A673 (cell line): Measurements from ENCODE around the gene MID1. TPM values are rescaled to one million over a fixed set of nuclear protein-coding genes. Genes with fewer than 3 reads are reported as not detected.

Experiments
- BruUV-seq: library from RNA; stranded (reverse); fragments of 400-500 nt; replicated peaks from 2 replicates; lab custom pipeline; 2021; lab: Mats Ljungman, UMichigan
- CTCF ChIA-PET: fragments of 300-600 bp; sonication (Branson Sonifier 250); formaldehyde crosslinking; loops from one replicate; lab custom pipeline; 2022; ENCODE audit warnings: antibody characterized with exemption; lab: Charles Lee
- POLR2A ChIA-PET: fragments of 300-600 bp; sonication (Branson Sonifier 250); formaldehyde crosslinking; loops from one replicate; lab custom pipeline; 2022; ENCODE audit warnings: antibody characterized with exemption; ENCODE audit not compliant: low non-redundant PET; lab: Charles Lee
- DNase-seq: peaks from one replicate; pipeline ENCODE4 v3.0.0-alpha.2; 2015; ENCODE audit warnings: low spot score
- H3K27ac ChIP-seq: fragments of 200-600 bp; sonication (generic); 2 replicates; pipeline ENCODE4 v1.5.1; 2016; ENCODE audit warnings: mixed run types, low read depth, mild to moderate bottlenecking, mixed read lengths, antibody characterized with exemption, low read length; ENCODE audit not compliant: poor library complexity, severe bottlenecking
- H3K27me3 ChIP-seq: fragments of 200-600 bp; sonication (generic); replicated peaks from 2 replicates; pipeline ENCODE4 v1.6.1; 2017; ENCODE audit warnings: mixed run types, low read depth, mild to moderate bottlenecking, mixed read lengths, antibody characterized with exemption, low read length; ENCODE audit not compliant: insufficient read depth, poor library complexity
- H3K36me3 ChIP-seq: fragments of 200-600 bp; sonication (generic); 2 replicates; pipeline ENCODE4 v1.6.1; 2016; ENCODE audit warnings: mixed run types, mild to moderate bottlenecking, mixed read lengths, antibody characterized with exemption, low read length; ENCODE audit not compliant: insufficient read depth, poor library complexity, severe bottlenecking
- H3K4me1 ChIP-seq: fragments of 200-600 bp; sonication (generic); 2 replicates; pipeline ENCODE4 v1.6.1; 2017; ENCODE audit warnings: mixed run types, mild to moderate bottlenecking, mixed read lengths, antibody characterized with exemption, low read length; ENCODE audit not compliant: insufficient read depth, poor library complexity, severe bottlenecking
- H3K4me3 ChIP-seq: fragments of 200-600 bp; sonication (generic); 2 replicates; pipeline ENCODE4 v1.5.1; 2016; ENCODE audit warnings: low read depth, mixed run types, mild to moderate bottlenecking, mixed read lengths, low read length; ENCODE audit not compliant: poor library complexity, severe bottlenecking
- H3K9me3 ChIP-seq: fragments of 200-600 bp; sonication (generic); 2 replicates; pipeline ENCODE4 v1.6.1; 2016; ENCODE audit warnings: mixed run types, low read depth, mild to moderate bottlenecking, mixed read lengths, antibody characterized with exemption, low read length; ENCODE audit not compliant: poor library complexity, severe bottlenecking
- EZH2 ChIP-seq: fragments of 200-600 bp; sonication (generic); IDR thresholded peaks from 2 replicates; pipeline ENCODE4 v1.6.1; 2017; ENCODE audit warnings: borderline replicate concordance, low read depth, mild to moderate bottlenecking, mixed read lengths, antibody characterized with exemption, low read length; ENCODE audit not compliant: poor library complexity, severe bottlenecking
- intact Hi-C: fragments of 100-400 bp; cut with micrococcal nuclease; formaldehyde crosslinking; loops from one replicate; pipeline ENCODE4 v1.10.0; 2022; ENCODE audit not compliant: unreplicated experiment
- total RNA-seq: library from RNA; stranded (reverse); gene quantifications from 2 replicates; pipeline ENCODE4 v1.2.3, GENCODE V29; 2021
- TF ChIP-seq, protein P1 (sequence below): fragments of 300-800, 200-600 bp; sonication (generic); conservative IDR thresholded peaks from 2 replicates; pipeline ENCODE4 v1.5.1; 2017; ENCODE audit warnings: low read depth, mild to moderate bottlenecking, antibody characterized with exemption, low read length, moderate library complexity, mixed read lengths

Gene MID1
- total RNA-seq, 1 experiment from 2014 or later: 7.0 TPM

DNA sequence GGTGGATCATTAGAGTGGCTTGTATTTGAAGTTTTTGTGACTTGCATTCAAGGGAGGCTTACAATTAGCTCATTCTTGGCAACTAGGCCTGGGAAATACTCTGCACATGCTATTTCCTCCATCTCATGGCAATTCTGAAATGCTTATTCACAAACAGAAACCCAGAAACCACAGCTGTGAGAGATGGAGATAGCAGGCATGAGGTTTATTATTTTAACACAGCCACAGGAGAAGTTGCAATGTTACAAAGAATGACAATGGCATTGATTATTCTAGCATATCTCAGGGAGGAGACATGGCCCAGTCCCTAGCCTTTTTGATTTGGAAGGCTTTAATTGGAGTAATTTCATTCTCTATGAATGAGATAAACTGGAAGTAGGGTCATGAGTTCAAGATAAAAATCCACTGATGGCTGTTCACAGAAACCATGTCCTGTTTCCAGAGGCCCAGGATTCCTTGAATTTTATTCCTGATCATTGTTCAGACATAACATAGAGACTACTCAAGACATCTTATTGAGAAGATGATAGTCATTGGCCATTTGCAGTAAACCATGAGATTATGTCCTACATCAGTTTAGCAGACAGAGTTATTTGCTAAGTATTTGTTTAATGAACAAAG lies 123.9 kb downstream of the MID1 start:
- BruUV-seq: no TSS peak

DNA sequence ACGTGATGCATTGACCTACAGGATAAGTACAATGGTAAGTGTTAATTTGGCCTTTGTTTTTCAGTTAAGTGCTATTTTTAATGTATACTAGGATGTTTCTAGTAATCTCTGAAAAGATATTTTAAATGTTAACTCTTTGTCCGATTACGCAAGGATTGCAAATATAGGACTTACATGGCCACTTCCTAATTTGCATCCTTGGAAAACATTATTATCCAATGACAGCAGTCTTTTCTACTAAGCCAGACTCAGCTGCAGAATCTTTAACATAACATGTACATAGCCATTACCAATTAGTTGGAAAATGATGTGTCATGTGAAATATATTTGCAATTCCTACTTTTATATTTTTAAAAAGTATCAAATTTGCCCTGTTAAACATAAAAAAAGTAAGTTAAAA lies 124.7 kb downstream of the MID1 start:
- BruUV-seq: no TSS peak
- no peak for DNase-seq
- intact Hi-C loops: no loop called here
- Histone ChIP-seq H3K9me3 (no peaks in the 10 kb centered on the region), H3K27ac (no peak overlapping the region), H3K27me3 (no peaks in the 10 kb centered on the region), H3K36me3 (no peaks in the 10 kb centered on the region), H3K4me3 (no peak overlapping the region), H3K4me1 (no peaks in the 10 kb centered on the region)
- ChIA-PET CTCF (no interaction called here), POLR2A (no interaction called here)
- no peak for TF ChIP-seq EZH2
- TF ChIP-seq, protein P1, sequence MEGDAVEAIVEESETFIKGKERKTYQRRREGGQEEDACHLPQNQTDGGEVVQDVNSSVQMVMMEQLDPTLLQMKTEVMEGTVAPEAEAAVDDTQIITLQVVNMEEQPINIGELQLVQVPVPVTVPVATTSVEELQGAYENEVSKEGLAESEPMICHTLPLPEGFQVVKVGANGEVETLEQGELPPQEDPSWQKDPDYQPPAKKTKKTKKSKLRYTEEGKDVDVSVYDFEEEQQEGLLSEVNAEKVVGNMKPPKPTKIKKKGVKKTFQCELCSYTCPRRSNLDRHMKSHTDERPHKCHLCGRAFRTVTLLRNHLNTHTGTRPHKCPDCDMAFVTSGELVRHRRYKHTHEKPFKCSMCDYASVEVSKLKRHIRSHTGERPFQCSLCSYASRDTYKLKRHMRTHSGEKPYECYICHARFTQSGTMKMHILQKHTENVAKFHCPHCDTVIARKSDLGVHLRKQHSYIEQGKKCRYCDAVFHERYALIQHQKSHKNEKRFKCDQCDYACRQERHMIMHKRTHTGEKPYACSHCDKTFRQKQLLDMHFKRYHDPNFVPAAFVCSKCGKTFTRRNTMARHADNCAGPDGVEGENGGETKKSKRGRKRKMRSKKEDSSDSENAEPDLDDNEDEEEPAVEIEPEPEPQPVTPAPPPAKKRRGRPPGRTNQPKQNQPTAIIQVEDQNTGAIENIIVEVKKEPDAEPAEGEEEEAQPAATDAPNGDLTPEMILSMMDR: no peak

More for the DNA sequence above, 123.9 kb downstream of the MID1 start:
- Histone ChIP-seq H3K4me3 (no peak overlapping the region), H3K36me3 (no peaks in the 10 kb centered on the region), H3K27me3 (no peaks in the 10 kb centered on the region), H3K27ac (no peak overlapping the region), H3K4me1 (no peaks in the 10 kb centered on the region), H3K9me3 (no peaks in the 10 kb centered on the region)
- TF ChIP-seq, protein P1: no peak
- TF ChIP-seq EZH2: no peak
- ChIA-PET CTCF (no interaction called here), POLR2A (no interaction called here)
- intact Hi-C loops: no loop called here
- no peak for DNase-seq

DNA sequence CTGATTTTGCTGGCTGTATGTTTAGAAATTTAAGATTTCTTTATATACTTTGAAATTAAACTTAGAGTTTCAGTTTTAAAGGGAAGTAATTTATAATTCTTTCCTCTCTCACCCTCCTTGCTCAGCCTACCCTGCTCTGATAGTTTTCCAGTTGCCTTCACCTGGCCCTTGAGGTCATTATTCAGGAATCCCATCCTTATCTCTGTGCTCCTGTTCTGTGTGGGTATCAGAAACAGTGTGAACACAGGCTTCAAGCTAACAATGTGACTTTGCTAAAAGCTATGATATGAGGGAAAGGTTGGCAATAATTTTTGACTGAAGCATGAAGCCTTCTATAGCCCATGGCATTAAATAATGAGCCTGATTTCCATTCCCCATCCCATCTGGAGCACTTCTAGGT lies 128.1 kb downstream of the MID1 start:
- Histone ChIP-seq H3K36me3 (no peaks in the 10 kb centered on the region), H3K27me3 (no peaks in the 10 kb centered on the region), H3K4me3 (no peak overlapping the region), H3K4me1 (no peaks in the 10 kb centered on the region), H3K27ac (no peak overlapping the region), H3K9me3 (no peaks in the 10 kb centered on the region)
- no peak for DNase-seq
- no TSS peak for BruUV-seq
- CTCF ChIA-PET: no interaction called here
- no peak for TF ChIP-seq EZH2
- TF ChIP-seq, protein P1: no peak
- intact Hi-C loops: no loop called here
- POLR2A ChIA-PET: no interaction called here
